IMR-90 (cell line): ENCODE measurements around the gene AHCYL1. TPM values are rescaled to one million over a fixed set of nuclear protein-coding genes. Genes with fewer than 3 reads are reported as not detected.

Experiments used
- ATAC-seq: fragments of 200-7000 bp; cut with Tn5 transposase; 2 replicates; pipeline ENCODE4 v1.9.1; 2020; ENCODE audit warnings: low read depth, mild to moderate bottlenecking, moderate library complexity
- BruUV-seq: library from RNA; stranded (reverse); fragments of 400-500 nt; replicated peaks from 2 replicates; lab custom pipeline; 2021; lab: Mats Ljungman, UMichigan
- CTCF ChIA-PET: fragments of 300-600 bp; formaldehyde crosslinking; extraction: SDS; loops from one replicate; lab custom pipeline; 2021; ENCODE audit warnings: antibody characterized with exemption; lab: Yijun Ruan, JAX
- POLR2A ChIA-PET: fragments of 300-600 bp; sonication (Branson Sonifier 250); formaldehyde crosslinking; loops from one replicate; lab custom pipeline; 2022; ENCODE audit warnings: antibody characterized with exemption; ENCODE audit not compliant: unreplicated experiment; lab: Charles Lee
- DNase-seq: peaks from one replicate; pipeline ENCODE4 v3.0.0; 2013
- H2AFZ ChIP-seq: replicated peaks from 2 replicates; pipeline ENCODE3; 2013; ENCODE audit warnings: low read length, mild to moderate bottlenecking; ENCODE audit not compliant: poor library complexity
- H2AK5ac ChIP-seq: 2 replicates; pipeline ENCODE4 v1.6.1; 2013; ENCODE audit warnings: low read depth, low read length, inconsistent platforms
- H2AK9ac ChIP-seq: replicated peaks from 2 replicates; pipeline ENCODE3; 2013; ENCODE audit warnings: mild to moderate bottlenecking, low read depth, low read length, moderate library complexity; ENCODE audit not compliant: poor library complexity
- H2BK120ac ChIP-seq: 2 replicates; pipeline ENCODE4 v1.6.1; 2013; ENCODE audit warnings: low read depth, low read length, inconsistent platforms
- H2BK15ac ChIP-seq: 3 replicates; pipeline ENCODE4 v1.6.1; 2013; ENCODE audit warnings: low read depth, low read length, inconsistent platforms
- H2BK20ac ChIP-seq: 2 replicates; pipeline ENCODE4 v1.6.1; 2013; ENCODE audit warnings: low read depth, mild to moderate bottlenecking, inconsistent platforms, low read length, moderate library complexity
- H2BK5ac ChIP-seq: 2 replicates; pipeline ENCODE4 v1.6.1; 2013; ENCODE audit warnings: mild to moderate bottlenecking, low read depth, low read length, inconsistent platforms; ENCODE audit not compliant: poor library complexity, severe bottlenecking
- H3K14ac ChIP-seq: replicated peaks from 2 replicates; pipeline ENCODE4 v1.6.1; 2013; ENCODE audit warnings: low read depth, low read length, inconsistent platforms
- H3K18ac ChIP-seq: 2 replicates; pipeline ENCODE4 v1.6.1; 2013; ENCODE audit warnings: low read depth, low read length, control low read depth
- H3K23ac ChIP-seq: 2 replicates; pipeline ENCODE4 v1.6.1; 2013; ENCODE audit warnings: low read depth, low read length, inconsistent platforms
- H3K27ac ChIP-seq: 2 replicates; pipeline ENCODE4 v1.5.1; 2013; ENCODE audit warnings: mild to moderate bottlenecking, control low read depth, low read length; ENCODE audit not compliant: insufficient read depth
- H3K27me3 ChIP-seq: 2 replicates; pipeline ENCODE4 v1.6.1; 2013; ENCODE audit warnings: low read length; ENCODE audit not compliant: control insufficient read depth, insufficient read depth
- H3K36me3 ChIP-seq: 2 replicates; pipeline ENCODE4 v1.6.1; 2013; ENCODE audit warnings: low read length, mixed read lengths; ENCODE audit not compliant: control insufficient read depth, insufficient read depth
- H3K4ac ChIP-seq: 2 replicates; pipeline ENCODE4 v1.6.1; 2013; ENCODE audit warnings: low read depth, low read length, inconsistent platforms
- H3K4me1 ChIP-seq: 2 replicates; pipeline ENCODE4 v1.6.1; 2013; ENCODE audit warnings: low read length, mixed read lengths; ENCODE audit not compliant: control insufficient read depth, insufficient read depth
- H3K4me2 ChIP-seq: 2 replicates; pipeline ENCODE4 v1.6.1; 2013; ENCODE audit warnings: low read depth, mild to moderate bottlenecking, control low read depth, low read length, moderate library complexity
- H3K4me3 ChIP-seq: 2 replicates; pipeline ENCODE4 v1.5.1; 2013; ENCODE audit warnings: low read depth, mild to moderate bottlenecking, control low read depth, low read length, moderate library complexity; ENCODE audit not compliant: insufficient read depth
- H3K56ac ChIP-seq: 2 replicates; pipeline ENCODE4 v1.6.1; 2013; ENCODE audit warnings: low read length, inconsistent platforms; ENCODE audit not compliant: insufficient read depth; ENCODE audit errors: extremely low read depth
- H3K79me1 ChIP-seq, 2 experiments: 2 replicates each; pipeline ENCODE4 v1.6.1; 2013; ENCODE audit warnings: low read length in 2 of 2, inconsistent platforms in 1 of 2, low read depth in 1 of 2
- H3K9ac ChIP-seq: 2 replicates; pipeline ENCODE4 v1.6.1; 2013; ENCODE audit warnings: low read depth, low read length, control low read depth
- H3K9me1 ChIP-seq: 2 replicates; pipeline ENCODE4 v1.6.1; 2013; ENCODE audit warnings: low read length, inconsistent platforms; ENCODE audit not compliant: insufficient read depth
- H3K9me3 ChIP-seq: 2 replicates; pipeline ENCODE4 v1.6.1; 2013; ENCODE audit warnings: low read length; ENCODE audit not compliant: control insufficient read depth, insufficient read depth
- H4K20me1 ChIP-seq: 2 replicates; pipeline ENCODE4 v1.6.1; 2013; ENCODE audit warnings: low read length, inconsistent platforms; ENCODE audit not compliant: insufficient read depth
- H4K5ac ChIP-seq: 2 replicates; pipeline ENCODE4 v1.6.1; 2013; ENCODE audit warnings: mild to moderate bottlenecking, low read depth, low read length, control low read depth
- H4K8ac ChIP-seq, 2 experiments: 2 replicates each; pipeline ENCODE4 v1.6.1; 2013; ENCODE audit warnings: low read depth in 2 of 2, low read length in 2 of 2, control low read depth in 1 of 2, inconsistent platforms in 1 of 2
- H4K91ac ChIP-seq: 2 replicates; pipeline ENCODE4 v1.6.1; 2013; ENCODE audit warnings: low read depth, low read length, inconsistent platforms; ENCODE audit not compliant: insufficient read depth
- BHLHE40 ChIP-seq: fragments of 150-350 bp; IDR thresholded peaks from 2 replicates; pipeline ENCODE4 v1.6.1; 2016; ENCODE audit warnings: mild to moderate bottlenecking, low read depth, low read length
- CEBPB ChIP-seq: IDR thresholded peaks from 2 replicates; pipeline ENCODE4 v1.6.1; 2012; ENCODE audit warnings: low read depth, low read length, improper control_type of control experiment
- CHD1 ChIP-seq: IDR thresholded peaks from 2 replicates; pipeline ENCODE4 v1.6.1; 2012; ENCODE audit warnings: low read depth, low read length, improper control_type of control experiment
- MAFK ChIP-seq: IDR thresholded peaks from 2 replicates; pipeline ENCODE4 v1.6.1; 2012; ENCODE audit warnings: low read depth, low read length, improper control_type of control experiment
- MAZ ChIP-seq: IDR thresholded peaks from 2 replicates; pipeline ENCODE4 v1.6.1; 2012; ENCODE audit warnings: low read depth, mild to moderate bottlenecking, low read length, improper control_type of control experiment, moderate library complexity, borderline replicate concordance
- NFE2L2 ChIP-seq: fragments of 150-350 bp; IDR thresholded peaks from 2 replicates; pipeline ENCODE4 v1.6.1; 2016; ENCODE audit warnings: low read depth, mild to moderate bottlenecking, low read length
- POLR2A ChIP-seq: IDR thresholded peaks from 2 replicates; pipeline ENCODE4 v1.6.1; 2012; ENCODE audit warnings: mild to moderate bottlenecking, low read depth, low read length
- RAD21 ChIP-seq: IDR thresholded peaks from 2 replicates; pipeline ENCODE4 v1.6.1; 2012; ENCODE audit warnings: low read length, improper control_type of control experiment
- RCOR1 ChIP-seq: IDR thresholded peaks from 2 replicates; pipeline ENCODE4 v1.6.1; 2012; ENCODE audit warnings: mild to moderate bottlenecking, low read length, improper control_type of control experiment; ENCODE audit not compliant: insufficient replicate concordance
- SMC3 ChIP-seq: fragments of 150-350 bp; IDR thresholded peaks from 2 replicates; pipeline ENCODE4 v1.6.1; 2016; ENCODE audit warnings: low read depth, mild to moderate bottlenecking, antibody characterized with exemption, low read length, moderate library complexity
- WGBS, 2 experiments: methylation state at CpG; one replicate each; pipeline versions ENCODE4 v1.1.5 to v1.1.7; 2013; ENCODE audit warnings: missing lambda C conversion rate in 2 of 2; ENCODE audit not compliant: insufficient read length in 1 of 2; ENCODE audit errors: extremely low coverage in 2 of 2; 5-methylcytosine and 5-hydroxymethylcytosine counted together
- dilution Hi-C: fragments of 300-500 bp; cut with HindIII; formaldehyde crosslinking; loops from one replicate; pipeline ENCODE4 v1.14.3; 2018; ENCODE audit warnings: low sequenced_read_pairs; ENCODE audit not compliant: unreplicated experiment
- in situ Hi-C: fragments of 300-500 bp; cut with MboI; formaldehyde crosslinking; loops from 3 replicates; pipeline ENCODE4 v1.14.3; 2019; ENCODE audit warnings: low sequenced_read_pairs, inconsistent platforms, mixed read lengths
- intact Hi-C: fragments of 100-400 bp; cut with micrococcal nuclease; formaldehyde crosslinking; loops from 2 replicates; pipeline ENCODE4 v1.10.0; 2022
- polyA plus RNA-seq, 3 experiments: library from polyadenylated mRNA; depleted of rRNA; stranded (reverse); fragments of >200 nt; gene quantifications; 2 replicates each; pipeline ENCODE4 v1.2.3, GENCODE V29; 2012; ENCODE audit warnings: low replicate concordance in 1 of 3
- total RNA-seq: library from RNA; depleted of rRNA; stranded (reverse); fragments of >200 nt; gene quantifications from 2 replicates; pipeline ENCODE4 v1.2.3, GENCODE V29; 2012
- TF ChIP-seq, protein P1 (sequence below): conservative IDR thresholded peaks from 2 replicates; pipeline ENCODE4 v1.5.1; 2012; ENCODE audit warnings: mild to moderate bottlenecking, low read depth, low read length, improper control_type of control experiment
- TF ChIP-seq, protein P2 (sequence below): fragments of 150-350 bp; IDR thresholded peaks from 2 replicates; pipeline ENCODE4 v1.6.1; 2017; ENCODE audit warnings: mild to moderate bottlenecking, antibody characterized with exemption, low read length, low read depth

AHCYL1 gene
- total and polyA plus RNA-seq, 2 of the 4 experiments (the other 2 are of a cell fraction), result 75.1 to 76.0 TPM

DNA sequence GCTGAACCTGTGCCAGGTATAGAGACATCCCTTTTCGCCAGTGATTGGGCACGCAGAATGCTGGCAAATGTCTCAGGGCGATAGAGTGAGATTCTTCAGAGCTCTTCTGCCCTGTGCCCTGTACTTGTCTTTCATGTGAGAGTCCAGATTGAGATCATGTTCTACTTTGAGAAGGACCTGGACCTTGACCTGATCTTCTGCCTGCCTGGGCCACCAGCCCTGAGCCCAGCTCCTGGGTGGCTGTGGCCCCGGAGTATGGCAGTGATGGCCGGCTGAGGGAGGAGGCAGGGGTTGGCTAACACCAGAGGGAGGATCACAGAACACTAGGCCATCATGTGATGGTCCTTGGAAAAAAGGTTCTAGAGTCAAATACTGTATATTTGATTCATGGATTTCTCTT, 63.7 kb downstream of the AHCYL1 start:
- Histone ChIP-seq H3K9me1 (peaks cover 6% of the 10 kb centered on the region), H3K14ac (no peak overlapping the region), H3K27me3 (no peaks in the 10 kb centered on the region), H2AK5ac (no peak overlapping the region), H3K27ac (no peak overlapping the region), H3K4me2 (no peak overlapping the region), H3K9ac (no peak overlapping the region), H3K4me1 (peaks cover 12% of the 10 kb centered on the region), H3K9me3 (no peaks in the 10 kb centered on the region), H3K56ac (no peak overlapping the region), H3K4me3 (no peak overlapping the region), H4K20me1 (0 out of 2 replicates have a peak, but pooled peaks cover 14% of the 10 kb centered on the region), H4K5ac (no peak overlapping the region), H4K8ac (no peak overlapping the region), H2BK20ac (no peak overlapping the region), H3K79me1 (peaks cover 0 to 10% of the 10 kb centered on the region in 2 experiments; a peak in 2 of 4 replicates), H2AK9ac (no peak overlapping the region), H4K91ac (no peak overlapping the region), H3K23ac (no peak overlapping the region), H3K18ac (no peak overlapping the region), H2BK120ac (no peak overlapping the region), H2AFZ (no peak overlapping the region), H2BK5ac (no peak overlapping the region), H3K4ac (no peak overlapping the region), H2BK15ac (no peak overlapping the region), H3K36me3 (peaks cover 75% of the 10 kb centered on the region)
- DNase-seq, result no peak
- in situ Hi-C loops, result loop anchor here (10.0 kb wide), 1 partner anchor 417 kb away; no protein-coding TSS in a partner anchor
- no peak for TF ChIP-seq SMC3
- TF ChIP-seq MAFK, result no peak
- TF ChIP-seq NFE2L2, result no peak
- TF ChIP-seq POLR2A, result no peak
- TF ChIP-seq MAZ, result no peak
- no peak for TF ChIP-seq CEBPB
- no peak for TF ChIP-seq CHD1
- no peak for TF ChIP-seq RCOR1
- TF ChIP-seq, protein P1, sequence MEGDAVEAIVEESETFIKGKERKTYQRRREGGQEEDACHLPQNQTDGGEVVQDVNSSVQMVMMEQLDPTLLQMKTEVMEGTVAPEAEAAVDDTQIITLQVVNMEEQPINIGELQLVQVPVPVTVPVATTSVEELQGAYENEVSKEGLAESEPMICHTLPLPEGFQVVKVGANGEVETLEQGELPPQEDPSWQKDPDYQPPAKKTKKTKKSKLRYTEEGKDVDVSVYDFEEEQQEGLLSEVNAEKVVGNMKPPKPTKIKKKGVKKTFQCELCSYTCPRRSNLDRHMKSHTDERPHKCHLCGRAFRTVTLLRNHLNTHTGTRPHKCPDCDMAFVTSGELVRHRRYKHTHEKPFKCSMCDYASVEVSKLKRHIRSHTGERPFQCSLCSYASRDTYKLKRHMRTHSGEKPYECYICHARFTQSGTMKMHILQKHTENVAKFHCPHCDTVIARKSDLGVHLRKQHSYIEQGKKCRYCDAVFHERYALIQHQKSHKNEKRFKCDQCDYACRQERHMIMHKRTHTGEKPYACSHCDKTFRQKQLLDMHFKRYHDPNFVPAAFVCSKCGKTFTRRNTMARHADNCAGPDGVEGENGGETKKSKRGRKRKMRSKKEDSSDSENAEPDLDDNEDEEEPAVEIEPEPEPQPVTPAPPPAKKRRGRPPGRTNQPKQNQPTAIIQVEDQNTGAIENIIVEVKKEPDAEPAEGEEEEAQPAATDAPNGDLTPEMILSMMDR, result no peak
- no peak for TF ChIP-seq RAD21
- no peak for TF ChIP-seq BHLHE40
- TF ChIP-seq, protein P2, sequence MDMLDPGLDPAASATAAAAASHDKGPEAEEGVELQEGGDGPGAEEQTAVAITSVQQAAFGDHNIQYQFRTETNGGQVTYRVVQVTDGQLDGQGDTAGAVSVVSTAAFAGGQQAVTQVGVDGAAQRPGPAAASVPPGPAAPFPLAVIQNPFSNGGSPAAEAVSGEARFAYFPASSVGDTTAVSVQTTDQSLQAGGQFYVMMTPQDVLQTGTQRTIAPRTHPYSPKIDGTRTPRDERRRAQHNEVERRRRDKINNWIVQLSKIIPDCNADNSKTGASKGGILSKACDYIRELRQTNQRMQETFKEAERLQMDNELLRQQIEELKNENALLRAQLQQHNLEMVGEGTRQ, result no peak
- ChIA-PET CTCF (no interaction called here), POLR2A (no interaction called here)
- ATAC-seq, result no peak
- 100% methylated on average over 1 of the region's 5 CpGs; no CpG with 5 or more reads in 1 of the 2 experiments for WGBS, 2 experiments
- intact Hi-C loops, result no loop called here
- dilution Hi-C loops, result no loop called here
- BruUV-seq, result no TSS peak
